ENCODE measurements around the gene MRGPRX3.

The MRGPRX3 gene

GRCh38 chr11:18172666-18173065 is 40.3 kb downstream of the MRGPRX3 start, which contains the start of gene MRGPRX4:
Gene MRGPRX4 (plus strand): TSS chr11:18172837. CDS start chr11:18173257, 420 bp downstream.
- Histone ChIP-seq H2AFZ (ENCODE audit: low read length) (no peak within 1 kb of the TSS), H3K4me2 (ENCODE audit: low read depth, low read length) (no peak within 1 kb of the TSS), H3K4me1 (ENCODE audit: low read length) (no peaks in the 10 kb centered on the region), H3K9ac (ENCODE audit: low read length) (no peak within 1 kb of the TSS), H3F3A (ENCODE audit: insufficient read depth, low read length) (no peaks in the 10 kb centered on the region), H3K9me3 (replicated peaks; ENCODE audit: insufficient read depth, low read length) (no peaks in the 10 kb centered on the region), H3K4me3 (ENCODE audit: low read length) (no peak within 1 kb of the TSS), H3K27ac (ENCODE audit: low read length) (no peak within 1 kb of the TSS), H3K27me3 (replicated peaks; ENCODE audit: insufficient read depth, low read length) (no peaks in the 10 kb centered on the region), H3K9me2 (replicated peaks; ENCODE audit: insufficient read depth, low read length) (no peaks in the 10 kb centered on the region), H3K36me3 (replicated peaks; ENCODE audit: insufficient read depth, low read length) (no peaks in the 10 kb centered on the region), H3K79me2 (ENCODE audit: low read length) (no peaks in the 10 kb centered on the region), H4K20me1 (ENCODE audit: insufficient read depth, low read length) (no peaks in the 10 kb centered on the region)
- DNase-seq = no peak
- TF ChIP-seq EZH2phosphoT487 (IDR thresholded peaks at IDR 0.05; ENCODE audit: low read length) (no peak), EZH2 (optimal IDR thresholded peaks at IDR 0.05; ENCODE audit: low read depth, low read length) (no peak)
- TF ChIP-seq, protein P1, sequence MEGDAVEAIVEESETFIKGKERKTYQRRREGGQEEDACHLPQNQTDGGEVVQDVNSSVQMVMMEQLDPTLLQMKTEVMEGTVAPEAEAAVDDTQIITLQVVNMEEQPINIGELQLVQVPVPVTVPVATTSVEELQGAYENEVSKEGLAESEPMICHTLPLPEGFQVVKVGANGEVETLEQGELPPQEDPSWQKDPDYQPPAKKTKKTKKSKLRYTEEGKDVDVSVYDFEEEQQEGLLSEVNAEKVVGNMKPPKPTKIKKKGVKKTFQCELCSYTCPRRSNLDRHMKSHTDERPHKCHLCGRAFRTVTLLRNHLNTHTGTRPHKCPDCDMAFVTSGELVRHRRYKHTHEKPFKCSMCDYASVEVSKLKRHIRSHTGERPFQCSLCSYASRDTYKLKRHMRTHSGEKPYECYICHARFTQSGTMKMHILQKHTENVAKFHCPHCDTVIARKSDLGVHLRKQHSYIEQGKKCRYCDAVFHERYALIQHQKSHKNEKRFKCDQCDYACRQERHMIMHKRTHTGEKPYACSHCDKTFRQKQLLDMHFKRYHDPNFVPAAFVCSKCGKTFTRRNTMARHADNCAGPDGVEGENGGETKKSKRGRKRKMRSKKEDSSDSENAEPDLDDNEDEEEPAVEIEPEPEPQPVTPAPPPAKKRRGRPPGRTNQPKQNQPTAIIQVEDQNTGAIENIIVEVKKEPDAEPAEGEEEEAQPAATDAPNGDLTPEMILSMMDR (IDR thresholded peaks at IDR 0.05; ENCODE audit: low read length) = no peak

DNA sequence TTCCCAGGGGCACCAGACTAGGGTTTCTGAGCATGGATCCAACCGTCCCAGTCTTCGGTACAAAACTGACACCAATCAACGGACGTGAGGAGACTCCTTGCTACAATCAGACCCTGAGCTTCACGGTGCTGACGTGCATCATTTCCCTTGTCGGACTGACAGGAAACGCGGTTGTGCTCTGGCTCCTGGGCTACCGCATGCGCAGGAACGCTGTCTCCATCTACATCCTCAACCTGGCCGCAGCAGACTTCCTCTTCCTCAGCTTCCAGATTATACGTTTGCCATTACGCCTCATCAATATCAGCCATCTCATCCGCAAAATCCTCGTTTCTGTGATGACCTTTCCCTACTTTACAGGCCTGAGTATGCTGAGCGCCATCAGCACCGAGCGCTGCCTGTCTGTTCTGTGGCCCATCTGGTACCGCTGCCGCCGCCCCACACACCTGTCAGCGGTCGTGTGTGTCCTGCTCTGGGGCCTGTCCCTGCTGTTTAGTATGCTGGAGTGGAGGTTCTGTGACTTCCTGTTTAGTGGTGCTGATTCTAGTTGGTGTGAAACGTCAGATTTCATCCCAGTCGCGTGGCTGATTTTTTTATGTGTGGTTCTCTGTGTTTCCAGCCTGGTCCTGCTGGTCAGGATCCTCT is 41.0 kb downstream of the MRGPRX3 start:
- Histone ChIP-seq H3K9ac (ENCODE audit: low read length) (no peak overlapping the region), H2AFZ (ENCODE audit: low read length) (no peak overlapping the region), H3F3A (ENCODE audit: insufficient read depth, low read length) (no peaks in the 10 kb centered on the region), H3K36me3 (replicated peaks; ENCODE audit: insufficient read depth, low read length) (no peaks in the 10 kb centered on the region), H3K4me2 (ENCODE audit: low read depth, low read length) (no peak overlapping the region), H3K9me3 (replicated peaks; ENCODE audit: insufficient read depth, low read length) (no peaks in the 10 kb centered on the region), H3K9me2 (replicated peaks; ENCODE audit: insufficient read depth, low read length) (no peaks in the 10 kb centered on the region), H3K4me3 (ENCODE audit: low read length) (no peak overlapping the region), H3K27me3 (replicated peaks; ENCODE audit: insufficient read depth, low read length) (no peaks in the 10 kb centered on the region), H3K27ac (ENCODE audit: low read length) (no peak overlapping the region), H3K79me2 (ENCODE audit: low read length) (no peaks in the 10 kb centered on the region), H3K4me1 (ENCODE audit: low read length) (no peaks in the 10 kb centered on the region), H4K20me1 (ENCODE audit: insufficient read depth, low read length) (no peaks in the 10 kb centered on the region)
- TF ChIP-seq EZH2 (optimal IDR thresholded peaks at IDR 0.05; ENCODE audit: low read depth, low read length) (no peak), EZH2phosphoT487 (IDR thresholded peaks at IDR 0.05; ENCODE audit: low read length) (no peak)
- TF ChIP-seq, protein P1 (IDR thresholded peaks at IDR 0.05; ENCODE audit: low read length) = no peak
- DNase-seq = no peak
